ENCODE measurements around the gene SLC35B1.
A peak's percentile ranks its signal among the peaks of the same experiment; 100 is the strongest.
"Not testable (repeated sequence)": the region's sequence is repeated elsewhere in the genome, so short reads cannot be mapped to it uniquely, and the experiment has no call there.

Gene SLC35B1

GRCh38 chr17:49734515-49735490 is 27.0 kb upstream of the SLC35B1 start:
- no peak for DNase-seq (ENCODE audit: low read depth)

- no peak for DNase-seq (ENCODE audit: low read depth)
These were observed 23.7 kb upstream of the SLC35B1 start for GRCh38 chr17:49731435-49731831.

DNA sequence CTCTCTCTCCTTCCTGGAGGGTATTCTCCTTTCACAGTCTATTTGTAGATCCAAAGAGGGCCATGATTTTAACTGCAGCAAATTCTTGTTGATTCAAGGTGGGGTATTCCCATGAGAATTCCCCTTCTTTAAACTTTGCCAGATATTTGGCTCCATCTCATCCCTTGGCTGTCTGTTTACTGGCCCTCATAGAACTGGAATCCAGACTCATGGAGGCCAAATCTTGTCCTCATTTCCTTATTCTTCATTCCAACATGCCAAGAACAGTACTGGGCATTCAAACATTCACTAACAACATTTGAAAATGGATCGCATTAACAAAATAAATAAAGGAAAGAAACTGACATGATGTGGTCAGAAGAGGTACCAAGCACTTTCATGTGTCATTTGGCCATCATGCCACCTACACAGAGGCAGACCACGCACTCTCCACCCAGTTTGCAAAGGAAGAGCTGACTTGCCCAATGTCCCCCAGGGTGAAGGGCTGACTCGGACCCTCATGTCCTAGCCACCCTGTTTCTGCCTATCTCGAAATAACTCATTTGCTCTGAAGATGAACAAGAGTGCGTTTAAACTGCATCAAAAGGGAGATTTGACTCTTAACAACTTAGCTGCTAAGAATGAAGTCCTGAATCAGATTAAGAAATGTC is 23.1 kb upstream of the SLC35B1 start:
- DNase-seq (ENCODE audit: low read depth): no peak

GRCh38 chr17:49730078-49730784 is 22.5 kb upstream of the SLC35B1 start:
- DNase-seq (ENCODE audit: low read depth): peak; percentile 76

DNA sequence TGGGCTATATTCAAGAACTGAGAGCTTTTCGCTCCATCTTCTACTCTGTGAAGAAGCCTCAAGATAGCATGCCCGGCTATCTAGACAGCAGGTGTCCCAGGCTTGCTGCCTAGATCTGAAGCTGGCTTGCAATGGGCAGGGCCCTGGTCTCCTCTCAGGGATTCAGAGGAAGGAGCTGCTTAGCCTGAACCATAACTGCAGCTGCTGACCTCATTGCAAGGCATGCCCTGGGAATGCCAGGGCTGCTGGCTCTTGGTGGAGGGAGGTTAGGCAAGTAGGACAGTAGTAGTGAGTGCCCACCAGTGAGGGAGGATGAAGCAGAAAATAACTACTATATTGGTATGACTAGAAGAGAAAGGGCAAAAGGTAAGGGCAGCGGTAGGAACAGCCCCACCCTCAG is 21.3 kb upstream of the SLC35B1 start:
- DNase-seq (ENCODE audit: low read depth): no peak

GRCh38 chr17:49728425-49728824 is 20.7 kb upstream of the SLC35B1 start:
- no peak for DNase-seq (ENCODE audit: low read depth)

GRCh38 chr17:49727380-49727779 is 19.6 kb upstream of the SLC35B1 start:
- no peak for DNase-seq (ENCODE audit: low read depth)

- DNase-seq (ENCODE audit: low read depth): no peak
These were observed 17.8 kb upstream of the SLC35B1 start for GRCh38 chr17:49725452-49726130.

DNA sequence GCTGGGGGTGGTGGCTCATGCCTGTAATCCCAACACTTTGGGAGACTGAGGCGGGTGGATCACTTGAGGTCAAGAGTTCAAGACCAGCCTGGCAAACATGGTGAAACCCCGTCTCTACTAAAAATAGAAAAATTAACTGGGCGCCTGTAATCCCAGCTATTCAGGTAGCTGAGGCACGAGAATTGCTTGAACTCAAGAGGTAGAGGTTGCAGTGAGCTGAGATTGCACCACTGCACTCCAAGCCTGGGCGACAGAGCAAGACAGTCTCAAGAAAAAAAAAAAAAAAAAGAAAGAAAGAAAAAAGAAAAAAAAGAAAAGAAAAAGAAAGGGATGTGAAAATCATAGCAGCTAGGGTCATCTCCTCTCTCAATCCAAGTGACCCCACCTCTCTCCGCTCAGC is 16.8 kb upstream of the SLC35B1 start:
- not testable (repeated sequence) for DNase-seq (ENCODE audit: low read depth)

GRCh38 chr17:49723423-49723822 is 15.7 kb upstream of the SLC35B1 start:
- no peak for DNase-seq (ENCODE audit: low read depth)

DNA sequence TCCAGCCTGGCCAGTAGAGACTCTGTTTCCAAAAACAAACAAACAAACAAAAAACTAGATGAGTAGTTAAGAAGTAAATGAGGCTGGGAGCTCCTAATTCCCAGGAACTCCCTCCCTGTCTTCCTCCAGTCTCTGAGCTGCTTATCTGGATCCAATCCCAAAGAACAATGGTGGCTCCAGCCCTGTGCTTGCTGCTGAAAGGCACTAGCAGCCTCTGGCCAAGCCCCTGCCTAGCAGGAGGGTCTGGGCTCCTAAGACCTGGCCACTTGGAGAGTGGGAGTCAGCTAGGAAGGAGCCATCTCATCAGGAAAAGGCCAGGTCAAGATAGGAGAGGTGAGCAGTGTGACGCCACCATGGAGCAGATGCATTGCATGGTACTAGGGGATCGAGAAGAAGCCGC is 14.3 kb upstream of the SLC35B1 start:
- no peak for DNase-seq (ENCODE audit: low read depth)

- DNase-seq (ENCODE audit: low read depth): no peak
These were observed 9.7 kb upstream of the SLC35B1 start for GRCh38 chr17:49717371-49717861.

- DNase-seq (ENCODE audit: low read depth): no peak
These were observed 9.1 kb upstream of the SLC35B1 start for GRCh38 chr17:49716668-49717364.

- DNase-seq (ENCODE audit: low read depth): no peak
These were observed 8.0 kb upstream of the SLC35B1 start for GRCh38 chr17:49715717-49716279.

DNA sequence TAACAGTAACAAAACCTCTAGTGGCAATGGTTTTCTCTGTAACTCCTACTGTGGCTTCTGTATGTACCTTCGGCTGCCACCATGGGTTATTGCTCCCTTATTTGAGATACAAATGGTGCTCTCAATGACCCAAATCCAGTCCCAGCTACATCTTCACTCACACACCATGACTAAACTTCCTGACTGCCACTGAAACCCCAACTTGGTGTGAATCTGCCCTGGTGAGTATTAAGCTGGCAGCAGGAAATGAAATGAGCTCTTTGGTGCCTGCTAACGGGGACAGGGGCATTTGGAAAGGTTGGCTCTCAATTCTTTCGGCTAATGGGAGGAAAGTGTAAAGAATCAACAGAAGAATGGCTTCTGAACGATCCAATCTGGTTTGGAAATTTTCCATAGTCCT is 7.5 kb upstream of the SLC35B1 start:
- DNase-seq (ENCODE audit: low read depth): no peak

DNA sequence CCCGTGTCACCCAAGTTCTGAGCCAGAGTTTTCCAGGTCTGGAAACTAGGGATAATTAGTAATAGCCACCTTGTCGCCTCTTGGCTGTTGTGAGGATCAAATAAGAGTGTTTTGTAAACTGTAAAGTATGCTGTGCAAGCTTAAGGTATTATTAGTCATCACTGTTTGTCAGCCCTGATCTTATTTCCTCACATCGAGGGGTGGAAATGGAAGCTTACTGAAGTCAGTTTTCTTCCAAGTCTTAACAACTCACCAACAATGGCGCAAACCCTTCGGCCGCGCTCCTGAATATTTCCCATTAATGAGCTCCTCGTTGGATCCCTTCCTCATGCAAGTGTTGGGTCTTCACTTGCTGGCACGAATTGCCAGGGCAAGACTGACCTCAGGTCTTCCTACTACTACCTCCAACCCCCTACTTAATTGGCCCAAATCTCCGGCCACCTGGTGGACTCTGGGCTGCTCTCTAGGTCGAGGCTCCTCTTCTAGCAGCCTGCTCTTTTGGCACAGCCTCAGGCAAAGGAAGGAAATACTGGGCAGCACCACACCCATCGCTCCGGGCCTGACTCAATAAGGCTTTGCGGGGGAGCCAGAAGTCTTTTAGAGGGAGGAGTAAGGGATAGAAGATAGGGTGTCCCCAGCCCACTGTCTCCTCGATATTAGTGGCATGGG is 885 bp upstream of the SLC35B1 start:
- no peak for DNase-seq (ENCODE audit: low read depth)

DNA sequence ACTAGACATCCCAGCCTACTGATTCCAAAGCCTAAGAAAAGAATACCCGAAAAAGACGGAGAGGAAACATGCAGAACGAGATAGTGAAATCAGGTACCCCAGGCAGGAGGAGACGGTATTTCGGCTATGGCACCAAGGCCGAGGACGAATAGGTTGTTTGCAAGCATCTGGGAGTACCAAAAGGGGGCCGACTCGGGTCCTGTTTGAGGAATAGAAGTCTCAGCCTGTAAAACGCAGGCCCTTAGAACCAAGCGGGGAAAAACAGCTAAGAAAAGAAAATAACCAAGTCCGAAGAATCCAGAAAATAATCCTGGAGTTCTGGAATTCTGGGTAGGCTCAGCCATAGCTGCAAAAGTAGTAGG is 537 bp downstream of the SLC35B1 start:
- DNase-seq (ENCODE audit: low read depth): peak; percentile 14

- DNase-seq (ENCODE audit: low read depth): no peak
These were observed 2.5 kb downstream of the SLC35B1 start for GRCh38 chr17:49705254-49705653.

GRCh38 chr17:49703557-49704277 is 4.0 kb downstream of the SLC35B1 start:
- DNase-seq (ENCODE audit: low read depth): peak; percentile 64

DNA sequence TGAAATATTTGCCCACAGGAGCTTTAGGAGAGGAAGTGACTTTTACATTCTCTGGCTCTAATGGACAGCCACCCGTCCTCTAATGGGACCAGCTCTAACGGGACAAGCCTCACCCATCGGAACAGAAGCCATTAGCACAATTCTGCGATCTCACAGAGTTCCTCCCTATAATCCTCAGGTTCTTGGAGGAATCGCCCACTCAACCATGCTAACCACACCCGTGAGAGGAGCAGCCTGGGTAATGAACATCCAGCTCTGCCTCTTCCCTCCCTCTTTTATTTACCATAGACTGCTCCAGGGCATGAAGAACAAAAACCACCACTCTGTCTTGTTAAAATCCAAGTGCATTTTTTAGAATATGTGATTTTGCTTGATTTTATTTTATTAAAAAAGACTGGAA is 6.8 kb downstream of the SLC35B1 start:
- DNase-seq (ENCODE audit: low read depth): no peak
